AG09319 (cell line): ENCODE data around the gene TRIM46.
A peak's percentile ranks its signal among the peaks of the same experiment; 100 is the strongest.
"Not testable (repeated sequence)": the region's sequence is repeated elsewhere in the genome, so short reads cannot be mapped to it uniquely, and the experiment has no call there.

Experiments used
- DNase-seq: peaks from one replicate; pipeline ENCODE4 v3.0.0-alpha.2; 2010; ENCODE audit warnings: low read depth; ENCODE audit errors: extremely low read depth
- TF ChIP-seq, protein P1 (sequence below): IDR thresholded peaks from 2 replicates; pipeline ENCODE4 v1.5.1; 2011; ENCODE audit warnings: low read depth, mild to moderate bottlenecking, inconsistent platforms, low read length, moderate library complexity

TRIM46 gene

GRCh38 chr1:155226188-155226909 lies 52.7 kb downstream of the TRIM46 start:
- no peak for DNase-seq
- TF ChIP-seq, protein P1, sequence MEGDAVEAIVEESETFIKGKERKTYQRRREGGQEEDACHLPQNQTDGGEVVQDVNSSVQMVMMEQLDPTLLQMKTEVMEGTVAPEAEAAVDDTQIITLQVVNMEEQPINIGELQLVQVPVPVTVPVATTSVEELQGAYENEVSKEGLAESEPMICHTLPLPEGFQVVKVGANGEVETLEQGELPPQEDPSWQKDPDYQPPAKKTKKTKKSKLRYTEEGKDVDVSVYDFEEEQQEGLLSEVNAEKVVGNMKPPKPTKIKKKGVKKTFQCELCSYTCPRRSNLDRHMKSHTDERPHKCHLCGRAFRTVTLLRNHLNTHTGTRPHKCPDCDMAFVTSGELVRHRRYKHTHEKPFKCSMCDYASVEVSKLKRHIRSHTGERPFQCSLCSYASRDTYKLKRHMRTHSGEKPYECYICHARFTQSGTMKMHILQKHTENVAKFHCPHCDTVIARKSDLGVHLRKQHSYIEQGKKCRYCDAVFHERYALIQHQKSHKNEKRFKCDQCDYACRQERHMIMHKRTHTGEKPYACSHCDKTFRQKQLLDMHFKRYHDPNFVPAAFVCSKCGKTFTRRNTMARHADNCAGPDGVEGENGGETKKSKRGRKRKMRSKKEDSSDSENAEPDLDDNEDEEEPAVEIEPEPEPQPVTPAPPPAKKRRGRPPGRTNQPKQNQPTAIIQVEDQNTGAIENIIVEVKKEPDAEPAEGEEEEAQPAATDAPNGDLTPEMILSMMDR, result peak; percentile 62

DNA sequence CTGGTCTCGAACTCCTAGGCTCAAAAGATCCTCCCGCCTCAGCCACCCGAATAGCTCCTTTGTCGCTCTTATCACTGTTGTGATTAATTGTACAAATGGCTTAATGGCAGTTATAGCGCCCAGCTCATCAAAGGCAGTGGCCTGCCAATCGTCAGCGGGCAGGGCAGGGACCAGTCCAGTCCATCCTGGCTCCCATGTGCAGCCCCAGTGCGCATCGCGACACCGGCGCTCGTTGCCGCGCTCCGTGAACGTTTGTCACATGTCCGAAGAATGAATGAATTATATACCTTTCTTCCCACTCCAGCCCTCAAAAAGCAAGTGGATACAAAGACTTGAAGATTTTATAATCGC lies 53.2 kb downstream of the TRIM46 start:
- no peak for DNase-seq
- TF ChIP-seq, protein P1, result no peak

DNA sequence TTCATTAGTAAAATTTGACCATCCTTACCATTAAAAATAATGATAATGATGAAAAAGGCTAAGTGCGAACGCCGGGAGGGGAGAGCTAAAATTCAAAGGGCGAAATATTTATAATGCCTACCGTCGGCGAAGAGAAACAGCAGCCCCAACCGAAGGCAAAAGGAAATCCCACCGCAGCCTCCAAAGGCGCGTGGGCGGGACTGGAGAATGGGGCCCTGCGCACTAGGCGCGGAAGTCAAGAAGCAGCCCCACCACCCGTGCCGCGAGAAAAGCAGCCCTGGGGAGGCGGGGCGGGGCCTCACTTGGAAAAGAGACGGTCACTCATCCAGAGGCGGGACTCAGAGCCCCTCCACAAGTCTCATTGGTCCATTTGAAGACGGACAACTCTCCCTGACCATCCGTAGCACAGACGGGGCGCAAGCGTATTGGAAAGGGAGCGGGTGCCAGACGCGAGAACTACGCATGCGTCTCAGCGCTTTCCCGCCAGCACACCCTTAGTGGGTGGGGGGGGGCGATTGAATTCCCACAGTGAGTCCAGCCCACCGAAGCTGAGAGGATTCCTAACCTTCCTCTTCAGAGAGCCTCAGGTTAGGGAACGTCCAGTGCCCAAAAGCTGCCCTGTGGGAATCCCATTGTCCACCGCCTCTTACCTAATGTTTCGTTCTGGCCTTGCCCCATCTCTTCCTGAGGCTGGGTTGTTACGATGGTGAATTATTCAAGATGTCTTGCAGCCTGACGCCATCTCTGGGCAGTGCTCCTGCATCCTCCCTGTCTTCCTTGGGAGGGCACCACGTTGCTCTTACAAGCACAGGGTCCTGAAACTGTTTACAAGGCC lies 53.8 kb downstream of the TRIM46 start:
- TF ChIP-seq, protein P1, result no peak; the same call in 1 of the 2 replicates
- DNase-seq, result peak; percentile 97

DNA sequence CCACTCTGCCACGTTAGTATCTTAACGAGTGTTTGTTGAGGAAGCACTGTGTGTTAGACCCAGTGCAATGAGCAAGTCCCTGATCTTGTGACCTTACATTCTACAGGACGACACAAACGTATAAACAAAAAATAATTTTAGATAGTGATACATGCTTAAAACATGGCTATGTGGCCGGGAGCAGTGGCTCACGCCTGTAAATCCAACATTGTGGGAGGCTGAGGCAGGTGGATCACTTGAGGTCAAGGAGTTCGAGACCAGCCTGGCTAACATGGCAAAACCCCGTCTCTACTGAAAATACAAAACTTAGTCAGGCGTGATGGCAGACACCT lies 54.4 kb downstream of the TRIM46 start:
- TF ChIP-seq, protein P1, result no peak
- no peak for DNase-seq

GRCh38 chr1:155231302-155231701 lies 57.7 kb downstream of the TRIM46 start:
- not testable (repeated sequence) for DNase-seq

- DNase-seq, result not testable (repeated sequence)
Observed at GRCh38 chr1:155232001-155232978, 58.6 kb downstream of the TRIM46 start.

DNA sequence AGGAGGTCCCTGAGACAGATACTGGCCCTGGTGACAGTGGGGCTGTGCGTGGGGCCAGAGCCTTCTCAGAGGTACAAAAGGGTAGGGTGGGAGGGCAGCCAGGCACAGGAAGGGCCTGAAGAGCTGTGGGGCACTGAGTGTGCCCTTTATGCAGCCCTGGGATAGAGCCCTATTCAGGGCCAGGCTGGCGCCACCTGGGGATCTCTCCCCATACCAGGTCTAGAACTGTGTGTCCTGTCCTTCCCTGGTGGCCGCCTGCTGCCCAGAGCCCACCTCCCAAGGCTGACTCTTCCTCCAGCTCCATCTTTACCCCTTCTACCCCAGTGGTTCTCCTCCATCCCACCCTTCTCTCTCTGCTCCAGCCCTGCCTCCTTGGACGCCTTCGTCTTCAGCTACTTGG lies 59.9 kb downstream of the TRIM46 start:
- DNase-seq, result not testable (repeated sequence)
